Uterus (tissue), 2 donors: ENCODE results near the gene ZBTB20.

Experiments used
- CTCF ChIP-seq, 4 experiments: fragments of 200-600 bp in 2 of 4; fragments of 450-650 bp in 2 of 4; sonication (generic) in 2 of 4; IDR thresholded peaks; one replicate each; pipeline ENCODE4 v1.5.1; 2016 to 2019; ENCODE audit warnings: antibody characterized with exemption in 4 of 4, mild to moderate bottlenecking in 2 of 4, moderate library complexity in 1 of 4
- POLR2A ChIP-seq, 2 donors: fragments of 450-650 bp; IDR thresholded peaks; one replicate each; pipeline ENCODE4 v1.6.1; 2016; ENCODE audit warnings: antibody characterized with exemption in 2 of 2, mild to moderate bottlenecking in 1 of 2, moderate library complexity in 1 of 2

- TF ChIP-seq CTCF (IDR thresholded peaks at IDR 0.05) (no peak), POLR2A (IDR thresholded peaks at IDR 0.05) (no peak)
Measured at GRCh38 chr3:114983248-114983647, 163.8 kb downstream of the ZBTB20 start.
